Measurements from ENCODE around the gene WNT10A.

- no peak for TF ChIP-seq CTCF (IDR thresholded peaks at IDR 0.05; ENCODE audit: low read length)
- TF ChIP-seq EZH2 (IDR thresholded peaks at IDR 0.05; ENCODE audit: borderline replicate concordance, low read length): no peak
Measured at GRCh38 chr2:218863021-218863520, 17.6 kb upstream of the WNT10A start.
